Measurements from ENCODE around the gene BOD1L2.

BOD1L2 gene

DNA sequence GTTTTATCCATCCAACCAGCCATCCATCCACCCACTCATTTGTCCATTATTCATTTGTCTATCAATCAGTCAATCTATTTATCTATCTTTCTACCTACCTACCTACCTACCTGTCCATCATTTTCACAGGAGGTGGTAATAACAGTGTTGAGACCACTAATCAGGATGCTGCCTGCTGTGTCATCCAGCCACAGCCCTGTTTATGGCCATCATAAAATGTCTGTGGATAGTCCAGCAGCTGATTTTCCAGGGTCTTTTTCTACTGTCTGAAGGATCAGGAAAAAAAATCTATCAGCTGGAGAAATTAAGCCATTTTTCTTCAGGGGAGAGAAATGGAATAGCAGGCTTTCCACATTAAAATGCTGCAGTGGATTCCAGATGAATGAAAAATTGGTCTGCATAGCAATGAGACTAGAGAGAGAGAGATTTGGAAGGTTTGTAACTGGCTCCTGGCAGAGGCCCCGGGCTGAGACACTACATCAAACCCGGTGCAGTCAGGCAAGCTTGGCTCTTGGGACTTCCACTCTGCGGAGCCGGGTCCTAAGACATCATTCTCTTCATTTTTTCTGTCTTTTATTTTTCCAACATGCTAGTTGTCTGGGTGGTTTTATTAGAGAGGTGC, 33.0 kb upstream of the BOD1L2 start:
- no peak for ATAC-seq
- no peak for TF ChIP-seq ZNF8 (CRISPR knock-in tag; IDR thresholded peaks at IDR 0.05)
- TF ChIP-seq SNAI2 (CRISPR knock-in tag; IDR thresholded peaks at IDR 0.05) = no peak
- no peak for TF ChIP-seq RARB (CRISPR knock-in tag; IDR thresholded peaks at IDR 0.05)
- TF ChIP-seq, protein P1, sequence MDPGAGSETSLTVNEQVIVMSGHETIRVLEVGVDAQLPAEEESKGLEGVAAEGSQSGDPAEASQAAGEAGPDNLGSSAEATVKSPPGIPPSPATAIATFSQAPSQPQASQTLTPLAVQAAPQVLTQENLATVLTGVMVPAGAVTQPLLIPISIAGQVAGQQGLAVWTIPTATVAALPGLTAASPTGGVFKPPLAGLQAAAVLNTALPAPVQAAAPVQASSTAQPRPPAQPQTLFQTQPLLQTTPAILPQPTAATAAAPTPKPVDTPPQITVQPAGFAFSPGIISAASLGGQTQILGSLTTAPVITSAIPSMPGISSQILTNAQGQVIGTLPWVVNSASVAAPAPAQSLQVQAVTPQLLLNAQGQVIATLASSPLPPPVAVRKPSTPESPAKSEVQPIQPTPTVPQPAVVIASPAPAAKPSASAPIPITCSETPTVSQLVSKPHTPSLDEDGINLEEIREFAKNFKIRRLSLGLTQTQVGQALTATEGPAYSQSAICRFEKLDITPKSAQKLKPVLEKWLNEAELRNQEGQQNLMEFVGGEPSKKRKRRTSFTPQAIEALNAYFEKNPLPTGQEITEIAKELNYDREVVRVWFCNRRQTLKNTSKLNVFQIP (CRISPR knock-in tag; IDR thresholded peaks at IDR 0.05; ENCODE audit: borderline replicate concordance, low read depth) = no peak
- TF ChIP-seq, protein P2, sequence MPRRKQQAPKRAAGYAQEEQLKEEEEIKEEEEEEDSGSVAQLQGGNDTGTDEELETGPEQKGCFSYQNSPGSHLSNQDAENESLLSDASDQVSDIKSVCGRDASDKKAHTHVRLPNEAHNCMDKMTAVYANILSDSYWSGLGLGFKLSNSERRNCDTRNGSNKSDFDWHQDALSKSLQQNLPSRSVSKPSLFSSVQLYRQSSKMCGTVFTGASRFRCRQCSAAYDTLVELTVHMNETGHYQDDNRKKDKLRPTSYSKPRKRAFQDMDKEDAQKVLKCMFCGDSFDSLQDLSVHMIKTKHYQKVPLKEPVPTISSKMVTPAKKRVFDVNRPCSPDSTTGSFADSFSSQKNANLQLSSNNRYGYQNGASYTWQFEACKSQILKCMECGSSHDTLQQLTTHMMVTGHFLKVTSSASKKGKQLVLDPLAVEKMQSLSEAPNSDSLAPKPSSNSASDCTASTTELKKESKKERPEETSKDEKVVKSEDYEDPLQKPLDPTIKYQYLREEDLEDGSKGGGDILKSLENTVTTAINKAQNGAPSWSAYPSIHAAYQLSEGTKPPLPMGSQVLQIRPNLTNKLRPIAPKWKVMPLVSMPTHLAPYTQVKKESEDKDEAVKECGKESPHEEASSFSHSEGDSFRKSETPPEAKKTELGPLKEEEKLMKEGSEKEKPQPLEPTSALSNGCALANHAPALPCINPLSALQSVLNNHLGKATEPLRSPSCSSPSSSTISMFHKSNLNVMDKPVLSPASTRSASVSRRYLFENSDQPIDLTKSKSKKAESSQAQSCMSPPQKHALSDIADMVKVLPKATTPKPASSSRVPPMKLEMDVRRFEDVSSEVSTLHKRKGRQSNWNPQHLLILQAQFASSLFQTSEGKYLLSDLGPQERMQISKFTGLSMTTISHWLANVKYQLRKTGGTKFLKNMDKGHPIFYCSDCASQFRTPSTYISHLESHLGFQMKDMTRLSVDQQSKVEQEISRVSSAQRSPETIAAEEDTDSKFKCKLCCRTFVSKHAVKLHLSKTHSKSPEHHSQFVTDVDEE (CRISPR knock-in tag; IDR thresholded peaks at IDR 0.05) = no peak
- no peak for TF ChIP-seq TOX (CRISPR knock-in tag; IDR thresholded peaks at IDR 0.05; ENCODE audit: borderline replicate concordance)
- TF ChIP-seq BACH2 (CRISPR knock-in tag; IDR thresholded peaks at IDR 0.05; ENCODE audit: borderline replicate concordance) = no peak
- no peak for TF ChIP-seq CSDC2 (CRISPR knock-in tag; IDR thresholded peaks at IDR 0.05)
- TF ChIP-seq, protein P3, sequence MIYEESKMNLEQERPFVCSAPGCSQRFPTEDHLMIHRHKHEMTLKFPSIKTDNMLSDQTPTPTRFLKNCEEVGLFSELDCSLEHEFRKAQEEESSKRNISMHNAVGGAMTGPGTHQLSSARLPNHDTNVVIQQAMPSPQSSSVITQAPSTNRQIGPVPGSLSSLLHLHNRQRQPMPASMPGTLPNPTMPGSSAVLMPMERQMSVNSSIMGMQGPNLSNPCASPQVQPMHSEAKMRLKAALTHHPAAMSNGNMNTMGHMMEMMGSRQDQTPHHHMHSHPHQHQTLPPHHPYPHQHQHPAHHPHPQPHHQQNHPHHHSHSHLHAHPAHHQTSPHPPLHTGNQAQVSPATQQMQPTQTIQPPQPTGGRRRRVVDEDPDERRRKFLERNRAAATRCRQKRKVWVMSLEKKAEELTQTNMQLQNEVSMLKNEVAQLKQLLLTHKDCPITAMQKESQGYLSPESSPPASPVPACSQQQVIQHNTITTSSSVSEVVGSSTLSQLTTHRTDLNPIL (CRISPR knock-in tag; IDR thresholded peaks at IDR 0.05; ENCODE audit: low read depth) = no peak
- TF ChIP-seq, protein P4, sequence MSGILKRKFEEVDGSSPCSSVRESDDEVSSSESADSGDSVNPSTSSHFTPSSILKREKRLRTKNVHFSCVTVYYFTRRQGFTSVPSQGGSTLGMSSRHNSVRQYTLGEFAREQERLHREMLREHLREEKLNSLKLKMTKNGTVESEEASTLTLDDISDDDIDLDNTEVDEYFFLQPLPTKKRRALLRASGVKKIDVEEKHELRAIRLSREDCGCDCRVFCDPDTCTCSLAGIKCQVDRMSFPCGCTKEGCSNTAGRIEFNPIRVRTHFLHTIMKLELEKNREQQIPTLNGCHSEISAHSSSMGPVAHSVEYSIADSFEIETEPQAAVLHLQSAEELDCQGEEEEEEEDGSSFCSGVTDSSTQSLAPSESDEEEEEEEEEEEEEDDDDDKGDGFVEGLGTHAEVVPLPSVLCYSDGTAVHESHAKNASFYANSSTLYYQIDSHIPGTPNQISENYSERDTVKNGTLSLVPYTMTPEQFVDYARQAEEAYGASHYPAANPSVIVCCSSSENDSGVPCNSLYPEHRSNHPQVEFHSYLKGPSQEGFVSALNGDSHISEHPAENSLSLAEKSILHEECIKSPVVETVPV (CRISPR knock-in tag; IDR thresholded peaks at IDR 0.05) = no peak
- no peak for TF ChIP-seq ISL1 (CRISPR knock-in tag; IDR thresholded peaks at IDR 0.05)
- no peak for TF ChIP-seq ESRRG (CRISPR knock-in tag; IDR thresholded peaks at IDR 0.05)
- no peak for TF ChIP-seq ARNTL (CRISPR knock-in tag; IDR thresholded peaks at IDR 0.05; ENCODE audit: borderline replicate concordance, low read depth)
- no peak for TF ChIP-seq ZC3H10 (CRISPR knock-in tag; IDR thresholded peaks at IDR 0.05)
- no peak for TF ChIP-seq TCF4 (CRISPR knock-in tag; IDR thresholded peaks at IDR 0.05; ENCODE audit: borderline replicate concordance)
- TF ChIP-seq ZNF70 (CRISPR knock-in tag; IDR thresholded peaks at IDR 0.05) = no peak
- no peak for TF ChIP-seq OSR1 (CRISPR knock-in tag; IDR thresholded peaks at IDR 0.05)
- no peak for TF ChIP-seq ZFP30 (CRISPR knock-in tag; IDR thresholded peaks at IDR 0.05)

DNA sequence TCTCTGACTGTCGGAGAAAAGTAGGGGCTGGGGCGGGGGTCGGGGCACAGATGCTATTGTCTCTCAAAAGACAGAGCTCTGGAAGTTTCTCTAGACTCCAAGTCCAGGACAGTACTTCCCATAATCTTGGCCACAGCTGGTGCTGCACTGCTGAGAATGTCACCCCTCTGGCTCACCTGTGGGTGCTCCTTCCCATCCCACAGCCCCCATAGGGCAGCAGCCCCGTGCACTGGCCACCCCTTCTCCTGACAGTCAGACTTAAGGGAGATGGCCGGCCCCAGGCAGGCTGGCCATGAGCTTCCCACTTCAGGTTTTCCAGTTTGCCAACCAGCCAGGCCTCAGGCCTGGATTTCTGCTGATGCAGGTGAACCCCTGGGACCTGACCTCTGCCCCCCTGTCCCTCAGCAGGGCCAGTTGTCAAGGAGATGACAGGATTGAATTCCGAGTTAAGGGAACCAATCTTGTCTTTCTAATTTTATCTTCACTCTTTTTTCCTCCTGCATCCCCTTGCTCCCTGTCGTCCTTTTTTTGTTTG, 30.2 kb upstream of the BOD1L2 start:
- TF ChIP-seq ZNF8 (CRISPR knock-in tag; IDR thresholded peaks at IDR 0.05) = no peak
- no peak for TF ChIP-seq RARB (CRISPR knock-in tag; IDR thresholded peaks at IDR 0.05)
- TF ChIP-seq, protein P1 (CRISPR knock-in tag; IDR thresholded peaks at IDR 0.05; ENCODE audit: borderline replicate concordance, low read depth) = no peak
- TF ChIP-seq, protein P2 (CRISPR knock-in tag; IDR thresholded peaks at IDR 0.05) = no peak
- no peak for TF ChIP-seq OSR1 (CRISPR knock-in tag; IDR thresholded peaks at IDR 0.05)
- TF ChIP-seq ZFP3 (CRISPR knock-in tag; IDR thresholded peaks at IDR 0.05) = no peak
- TF ChIP-seq ARNTL (CRISPR knock-in tag; IDR thresholded peaks at IDR 0.05; ENCODE audit: borderline replicate concordance, low read depth) = no peak
- TF ChIP-seq GLIS3 (CRISPR knock-in tag; IDR thresholded peaks at IDR 0.05) = no peak
- TF ChIP-seq CSDC2 (CRISPR knock-in tag; IDR thresholded peaks at IDR 0.05) = no peak
- TF ChIP-seq ZFP30 (CRISPR knock-in tag; IDR thresholded peaks at IDR 0.05) = no peak
- TF ChIP-seq SNAI2 (CRISPR knock-in tag; IDR thresholded peaks at IDR 0.05) = no peak
- no peak for TF ChIP-seq PPARA (CRISPR knock-in tag; IDR thresholded peaks at IDR 0.05; ENCODE audit: borderline replicate concordance)
- TF ChIP-seq ZC3H10 (CRISPR knock-in tag; IDR thresholded peaks at IDR 0.05) = no peak
- no peak for TF ChIP-seq ISL1 (CRISPR knock-in tag; IDR thresholded peaks at IDR 0.05)
- TF ChIP-seq ZNF70 (CRISPR knock-in tag; IDR thresholded peaks at IDR 0.05) = no peak
- TF ChIP-seq TOX (CRISPR knock-in tag; IDR thresholded peaks at IDR 0.05; ENCODE audit: borderline replicate concordance) = no peak
- TF ChIP-seq TCF4 (CRISPR knock-in tag; IDR thresholded peaks at IDR 0.05; ENCODE audit: borderline replicate concordance) = no peak
- TF ChIP-seq ZNF565 (CRISPR knock-in tag; conservative IDR thresholded peaks at IDR 0.05; ENCODE audit: low read depth) = no peak
- TF ChIP-seq BACH2 (CRISPR knock-in tag; IDR thresholded peaks at IDR 0.05; ENCODE audit: borderline replicate concordance) = no peak
- ATAC-seq = no peak
